ENCODE measurements around the gene LRWD1.

GRCh38 chr7:102454468-102454867 is 10.3 kb upstream of the LRWD1 start:
- TF ChIP-seq, protein P1, sequence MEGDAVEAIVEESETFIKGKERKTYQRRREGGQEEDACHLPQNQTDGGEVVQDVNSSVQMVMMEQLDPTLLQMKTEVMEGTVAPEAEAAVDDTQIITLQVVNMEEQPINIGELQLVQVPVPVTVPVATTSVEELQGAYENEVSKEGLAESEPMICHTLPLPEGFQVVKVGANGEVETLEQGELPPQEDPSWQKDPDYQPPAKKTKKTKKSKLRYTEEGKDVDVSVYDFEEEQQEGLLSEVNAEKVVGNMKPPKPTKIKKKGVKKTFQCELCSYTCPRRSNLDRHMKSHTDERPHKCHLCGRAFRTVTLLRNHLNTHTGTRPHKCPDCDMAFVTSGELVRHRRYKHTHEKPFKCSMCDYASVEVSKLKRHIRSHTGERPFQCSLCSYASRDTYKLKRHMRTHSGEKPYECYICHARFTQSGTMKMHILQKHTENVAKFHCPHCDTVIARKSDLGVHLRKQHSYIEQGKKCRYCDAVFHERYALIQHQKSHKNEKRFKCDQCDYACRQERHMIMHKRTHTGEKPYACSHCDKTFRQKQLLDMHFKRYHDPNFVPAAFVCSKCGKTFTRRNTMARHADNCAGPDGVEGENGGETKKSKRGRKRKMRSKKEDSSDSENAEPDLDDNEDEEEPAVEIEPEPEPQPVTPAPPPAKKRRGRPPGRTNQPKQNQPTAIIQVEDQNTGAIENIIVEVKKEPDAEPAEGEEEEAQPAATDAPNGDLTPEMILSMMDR (IDR thresholded peaks at IDR 0.05; ENCODE audit: borderline replicate concordance, extremely low read depth, low read length, poor library complexity, severe bottlenecking), result no peak
- no peak for TF ChIP-seq EZH2 (IDR thresholded peaks at IDR 0.05; ENCODE audit: borderline replicate concordance, low read depth, low read length, severe bottlenecking)
